Stimulated activated CD8-positive, alpha-beta memory T cell treated with anti-CD3 and anti-CD28 coated beads, Interleukin-7, amount 100 ng/mL, for 24 hours (primary cell): ENCODE results near the gene ARHGEF6.

ENCODE experiments used
- DNase-seq: peaks from one replicate; pipeline ENCODE4 v3.0.0-alpha.2; 2020; ENCODE audit warnings: low read depth

Gene ARHGEF6

GRCh38 chrX:136745215-136746173 lies 35.2 kb downstream of the ARHGEF6 start:
- no peak for DNase-seq

- DNase-seq: no peak
These were observed 37.9 kb downstream of the ARHGEF6 start for GRCh38 chrX:136742721-136743379.

GRCh38 chrX:136738049-136738729 lies 42.5 kb downstream of the ARHGEF6 start:
- DNase-seq: no peak

GRCh38 chrX:136736690-136737089 lies 44.0 kb downstream of the ARHGEF6 start:
- no peak for DNase-seq

GRCh38 chrX:136735601-136736000 lies 45.1 kb downstream of the ARHGEF6 start:
- DNase-seq: no peak

GRCh38 chrX:136733613-136734012 lies 47.1 kb downstream of the ARHGEF6 start:
- no peak for DNase-seq

GRCh38 chrX:136731798-136732197 lies 48.9 kb downstream of the ARHGEF6 start:
- DNase-seq: no peak

- DNase-seq: no peak
These were observed 49.4 kb downstream of the ARHGEF6 start for GRCh38 chrX:136731207-136731782.

- DNase-seq: no peak
These were observed 52.3 kb downstream of the ARHGEF6 start for GRCh38 chrX:136728393-136728792.

GRCh38 chrX:136725441-136726104 lies 55.2 kb downstream of the ARHGEF6 start:
- DNase-seq: no peak

GRCh38 chrX:136718091-136718490 lies 62.6 kb downstream of the ARHGEF6 start:
- no peak for DNase-seq

GRCh38 chrX:136714626-136715599 lies 65.8 kb downstream of the ARHGEF6 start:
- no peak for DNase-seq

GRCh38 chrX:136712650-136713310 lies 68.0 kb downstream of the ARHGEF6 start:
- DNase-seq: no peak

- DNase-seq: no peak
These were observed 69.6 kb downstream of the ARHGEF6 start for GRCh38 chrX:136711147-136711546.

GRCh38 chrX:136710325-136710951 lies 70.3 kb downstream of the ARHGEF6 start:
- DNase-seq: no peak

GRCh38 chrX:136708348-136708747 lies 72.4 kb downstream of the ARHGEF6 start:
- DNase-seq: no peak

- DNase-seq: no peak
These were observed 83.6 kb downstream of the ARHGEF6 start for GRCh38 chrX:136697156-136697555.

GRCh38 chrX:136694431-136695087 lies 86.2 kb downstream of the ARHGEF6 start:
- DNase-seq: no peak

- DNase-seq: no peak
These were observed 88.5 kb downstream of the ARHGEF6 start for GRCh38 chrX:136692271-136692670.
